C4-2B (cell line): ENCODE measurements around the gene STAC3.

ENCODE experiments used
- ZFX ChIP-seq: fragments of 450-650 bp; IDR thresholded peaks from 2 replicates; pipeline ENCODE4 v1.6.1; 2017
- TF ChIP-seq, protein P1 (sequence below): fragments of 450-650 bp; conservative IDR thresholded peaks from 2 replicates; pipeline ENCODE4 v1.5.1; 2017; ENCODE audit warnings: mild to moderate bottlenecking

DNA sequence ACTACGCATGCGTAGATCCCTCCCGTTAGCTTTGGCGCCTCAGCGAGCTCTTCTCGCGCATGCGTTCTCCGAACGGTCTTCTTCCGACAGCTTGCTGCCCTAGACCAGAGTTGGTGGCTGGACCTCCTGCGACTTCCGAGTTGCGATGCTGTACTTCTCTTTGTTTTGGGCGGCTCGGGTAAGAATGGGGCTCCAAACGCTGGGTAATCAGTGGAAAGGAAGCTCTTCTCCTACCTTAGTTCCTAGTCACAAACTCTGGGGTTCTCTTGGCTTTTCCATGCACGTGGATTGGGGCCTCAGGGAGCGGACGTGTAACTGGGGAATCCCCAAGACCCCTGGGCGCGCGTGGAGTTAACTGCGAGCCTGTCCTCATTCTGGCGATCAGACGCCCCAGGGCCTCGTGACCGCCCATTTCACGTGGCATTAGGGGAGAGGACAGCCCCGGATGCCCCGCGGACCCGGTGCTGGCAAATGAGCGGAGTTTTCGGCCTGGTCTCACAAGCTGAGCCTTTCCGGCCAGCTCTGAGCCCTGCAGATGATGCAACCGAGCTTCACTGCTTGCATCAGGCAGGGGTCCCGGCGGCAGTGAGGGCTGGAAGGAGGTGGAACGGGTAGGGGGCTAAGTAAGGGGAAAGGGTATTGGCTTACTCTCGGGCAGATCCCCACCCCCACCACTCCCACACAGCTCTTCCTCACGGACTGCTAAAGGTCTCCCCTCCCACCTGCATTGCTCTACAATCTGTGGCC is 21.2 kb downstream of the STAC3 start, which contains the start of gene SHMT2:
- TF ChIP-seq, protein P1, sequence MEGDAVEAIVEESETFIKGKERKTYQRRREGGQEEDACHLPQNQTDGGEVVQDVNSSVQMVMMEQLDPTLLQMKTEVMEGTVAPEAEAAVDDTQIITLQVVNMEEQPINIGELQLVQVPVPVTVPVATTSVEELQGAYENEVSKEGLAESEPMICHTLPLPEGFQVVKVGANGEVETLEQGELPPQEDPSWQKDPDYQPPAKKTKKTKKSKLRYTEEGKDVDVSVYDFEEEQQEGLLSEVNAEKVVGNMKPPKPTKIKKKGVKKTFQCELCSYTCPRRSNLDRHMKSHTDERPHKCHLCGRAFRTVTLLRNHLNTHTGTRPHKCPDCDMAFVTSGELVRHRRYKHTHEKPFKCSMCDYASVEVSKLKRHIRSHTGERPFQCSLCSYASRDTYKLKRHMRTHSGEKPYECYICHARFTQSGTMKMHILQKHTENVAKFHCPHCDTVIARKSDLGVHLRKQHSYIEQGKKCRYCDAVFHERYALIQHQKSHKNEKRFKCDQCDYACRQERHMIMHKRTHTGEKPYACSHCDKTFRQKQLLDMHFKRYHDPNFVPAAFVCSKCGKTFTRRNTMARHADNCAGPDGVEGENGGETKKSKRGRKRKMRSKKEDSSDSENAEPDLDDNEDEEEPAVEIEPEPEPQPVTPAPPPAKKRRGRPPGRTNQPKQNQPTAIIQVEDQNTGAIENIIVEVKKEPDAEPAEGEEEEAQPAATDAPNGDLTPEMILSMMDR, result no peak
- peak; percentile 76; the same call in 1 of the 2 replicates for TF ChIP-seq ZFX
